Esophagus muscularis mucosa (tissue), 4 donors: ENCODE measurements around the gene TMEM63B.

Experiments
- CTCF ChIP-seq, 3 experiments: fragments of 200-600 bp in 2 of 3; fragments of 450-650 bp in 1 of 3; sonication (generic) in 2 of 3; IDR thresholded peaks; one replicate each; pipeline ENCODE4 v1.5.1; 2017 to 2019; ENCODE audit warnings: antibody characterized with exemption in 3 of 3, mild to moderate bottlenecking in 2 of 3, moderate library complexity in 1 of 3
- EP300 ChIP-seq: sonication (generic); formaldehyde crosslinking; IDR thresholded peaks from one replicate; pipeline ENCODE4 v1.6.1; 2017; ENCODE audit warnings: antibody characterized with exemption
- POLR2A ChIP-seq: fragments of 450-650 bp; IDR thresholded peaks from one replicate; pipeline ENCODE4 v1.6.1; 2017; ENCODE audit warnings: antibody characterized with exemption, moderate library complexity, mild to moderate bottlenecking, low read depth

- TF ChIP-seq CTCF (IDR thresholded peaks at IDR 0.05), result no peak
- TF ChIP-seq POLR2A, result no peak
- TF ChIP-seq EP300, result no peak
These were observed 38.8 kb downstream of the TMEM63B start for GRCh38 chr6:44166116-44166515.
